ENCODE results near the gene BDP1.

GRCh38 chr5:71588533-71588885 lies 133.1 kb downstream of the BDP1 start:
- TF ChIP-seq CTCF (IDR thresholded peaks at IDR 0.05) = no peak
- TF ChIP-seq POLR2AphosphoS5 (IDR thresholded peaks at IDR 0.05) = no peak
- no peak for TF ChIP-seq EP300 (IDR thresholded peaks at IDR 0.05)

All from stomach (tissue), 4 donors.